GM10266 (cell line): ENCODE measurements around the gene AFF4.
A peak's percentile ranks its signal among the peaks of the same experiment; 100 is the strongest.

Experiments used
- DNase-seq: peaks from one replicate; pipeline ENCODE4 v3.0.0; 2012; ENCODE audit errors: extremely low spot score
- CTCF ChIP-seq: IDR thresholded peaks from 2 replicates; pipeline ENCODE4 v1.5.1; 2012; ENCODE audit warnings: mild to moderate bottlenecking, low read depth; ENCODE audit not compliant: control insufficient read depth, insufficient read depth; ENCODE audit errors: missing control alignments

Gene AFF4

DNA sequence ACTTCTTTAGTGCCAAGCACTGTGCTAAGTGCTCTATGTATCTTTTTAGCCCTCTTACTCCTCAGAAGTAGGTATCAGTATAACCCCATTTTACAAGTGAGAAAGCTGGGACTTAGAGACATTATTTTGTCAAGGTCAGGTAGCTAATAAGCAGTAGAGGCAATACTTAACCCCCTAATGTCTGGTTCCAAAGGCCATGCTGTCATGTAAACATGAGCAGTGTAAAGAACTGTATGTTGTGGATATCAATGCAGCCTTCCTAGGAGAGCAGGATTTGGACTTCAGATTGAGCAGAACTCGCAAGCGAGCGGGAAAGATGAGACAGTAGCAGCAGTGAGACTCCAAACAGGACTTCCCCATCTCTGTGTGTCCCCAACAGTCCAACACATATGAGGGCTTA, 129.4 kb downstream of the AFF4 start:
- no peak for DNase-seq
- no peak for TF ChIP-seq CTCF

DNA sequence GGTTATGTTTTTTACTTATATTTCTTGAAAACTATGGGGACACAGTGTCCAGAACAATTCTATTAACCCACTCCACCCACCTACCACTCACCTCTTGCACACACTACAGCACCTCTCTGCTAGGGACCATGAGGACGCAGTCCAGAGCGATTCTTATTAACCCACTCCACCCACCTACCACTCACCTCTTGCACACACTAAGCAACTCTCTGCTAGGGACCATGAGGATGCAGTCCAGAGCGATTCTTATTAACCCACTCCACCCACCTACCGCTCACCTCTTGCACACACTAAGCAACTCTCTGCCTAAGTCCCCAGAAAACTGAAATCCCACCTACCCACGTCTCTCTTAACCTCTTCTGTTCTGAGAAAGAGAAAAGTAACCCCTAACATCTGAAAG, 130.8 kb downstream of the AFF4 start:
- TF ChIP-seq CTCF: no peak
- DNase-seq: no peak

DNA sequence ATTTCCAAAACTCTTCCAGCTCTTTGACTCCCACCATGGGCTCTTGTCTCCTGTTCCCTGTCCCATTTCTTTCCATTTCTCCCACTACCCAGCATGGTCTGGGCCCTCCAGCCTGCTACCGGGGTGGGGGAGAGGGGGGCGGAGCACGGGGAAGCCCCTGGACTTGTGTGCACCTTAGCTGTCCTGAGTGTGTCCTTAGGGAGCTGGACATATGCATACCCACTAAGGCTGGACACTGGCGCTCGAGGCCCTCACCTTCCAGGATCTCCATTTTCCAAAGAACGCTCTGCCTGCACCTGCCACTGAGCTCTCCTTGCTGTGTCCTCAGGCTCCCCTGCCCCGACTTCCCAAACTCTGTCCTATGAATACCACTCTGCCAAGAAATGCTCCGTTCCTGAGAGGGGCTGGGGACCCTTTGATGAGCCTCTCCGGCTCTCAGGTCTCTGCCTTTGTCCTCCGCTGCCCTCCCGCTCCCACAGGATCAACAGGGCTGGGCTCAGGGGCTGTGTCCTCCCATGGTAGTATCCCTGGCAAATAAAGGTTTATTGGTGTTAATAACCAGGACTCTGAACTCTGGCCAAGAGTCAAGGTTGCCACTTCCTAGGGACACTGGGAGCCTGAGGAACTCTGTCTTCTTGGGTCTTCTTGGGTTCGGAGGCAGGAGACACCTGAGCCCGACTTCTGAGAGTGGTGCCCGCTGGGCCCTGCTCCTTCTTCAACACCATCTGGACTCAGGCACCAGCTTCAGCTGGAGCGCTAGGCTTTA, 132.2 kb downstream of the AFF4 start:
- TF ChIP-seq CTCF: no peak
- no peak for DNase-seq

DNA sequence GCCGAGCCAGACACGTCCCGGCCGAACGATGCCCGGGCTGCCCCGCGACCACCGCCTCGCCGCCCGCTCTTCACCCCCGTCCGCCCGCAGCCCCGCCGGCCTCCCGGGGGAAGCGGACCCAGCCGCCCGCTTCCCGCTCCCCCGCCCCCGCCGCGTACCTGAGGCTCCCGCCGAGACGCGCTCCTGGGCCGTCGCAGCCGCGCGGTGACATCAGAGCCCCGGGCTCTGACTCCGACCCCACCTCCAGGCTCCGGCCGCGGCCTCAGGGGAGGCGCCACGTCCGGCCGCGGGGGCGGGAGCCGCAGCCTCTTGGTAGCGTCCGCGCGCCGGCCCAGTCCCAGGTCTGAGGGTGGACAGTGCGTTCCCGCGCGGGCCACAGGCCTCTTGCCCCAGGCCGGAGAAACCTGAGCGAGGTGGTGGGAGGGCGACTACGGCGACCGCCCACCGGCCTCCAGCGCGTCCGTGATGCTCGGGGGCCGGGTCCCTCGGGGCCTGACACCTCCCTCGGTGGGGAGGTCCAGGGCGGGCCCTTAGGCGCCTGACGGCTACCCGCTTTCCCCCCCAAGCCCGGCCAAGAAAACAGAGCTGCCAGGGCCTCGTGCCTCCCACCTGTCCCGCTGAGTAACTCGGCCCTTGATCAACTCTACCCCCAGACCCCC, 132.9 kb downstream of the AFF4 start, which contains the start of gene SHROOM1:
TSS of gene SHROOM1 (minus strand) at position 212 of the 659 bp plus-strand sequence. CDS start 4,507 bp downstream, outside the sequence.
- DNase-seq: peak; percentile 90
- TF ChIP-seq CTCF: no peak

GRCh38 chr5:132829742-132830435, 133.5 kb downstream of the AFF4 start:
- peak; percentile 91 for TF ChIP-seq CTCF
- peak; percentile 95 for DNase-seq

DNA sequence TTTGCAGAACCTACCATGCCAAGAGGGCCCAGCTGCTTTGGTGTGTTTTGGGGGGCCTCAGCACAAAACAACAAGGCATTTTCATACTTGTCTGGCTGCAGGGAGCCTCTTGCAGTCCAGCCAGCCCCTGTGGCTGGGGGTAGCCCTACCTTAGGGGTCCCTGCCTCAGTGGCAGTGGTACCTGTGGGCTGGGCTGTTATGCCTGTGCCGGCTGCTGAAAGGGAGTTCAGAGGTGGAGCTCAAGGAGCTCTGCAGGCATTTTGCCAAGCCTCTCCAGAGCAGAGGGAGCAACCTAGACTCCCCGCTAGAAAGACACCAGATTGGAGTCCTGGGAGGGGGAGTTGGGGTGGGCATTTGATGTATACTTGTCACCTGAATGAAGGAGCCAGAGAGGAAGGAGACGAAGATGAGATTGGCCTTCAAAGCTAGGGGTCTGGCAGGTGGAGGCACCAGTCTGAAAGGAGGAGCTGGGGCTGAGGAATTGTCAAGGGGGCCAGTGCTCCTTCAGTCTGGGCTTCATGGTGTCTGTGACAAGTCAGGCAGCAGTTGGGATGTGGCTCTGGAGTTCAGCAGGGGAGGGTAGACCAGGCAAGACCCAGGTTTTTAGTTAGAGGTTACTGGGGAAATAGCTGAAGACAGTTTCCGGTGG, 134.5 kb downstream of the AFF4 start:
- TF ChIP-seq CTCF: no peak
- DNase-seq: no peak
